Progenitor cell of endocrine pancreas (in vitro differentiated cells): Measurements from ENCODE around the gene ANO10. TPM values are rescaled to one million over a fixed set of nuclear protein-coding genes. Genes with fewer than 3 reads are reported as not detected.
"Not testable (repeated sequence)": the region's sequence is repeated elsewhere in the genome, so short reads cannot be mapped to it uniquely, and the experiment has no call there.

Source experiments
- DNase-seq: peaks from one replicate; pipeline ENCODE4 v3.0.0; 2021; ENCODE audit warnings: low spot score; ENCODE audit not compliant: unreplicated experiment
- H3K27ac Mint-ChIP-seq: 2 replicates; pipeline ENCODE4 v1.8.0; 2021; ENCODE audit warnings: mild to moderate bottlenecking, moderate library complexity, mixed read lengths
- H3K27me3 Mint-ChIP-seq: 2 replicates; pipeline ENCODE4 v1.8.0; 2021; ENCODE audit warnings: mixed read lengths
- H3K36me3 Mint-ChIP-seq: 2 replicates; pipeline ENCODE4 v1.8.0; 2022; ENCODE audit warnings: mixed read lengths; ENCODE audit not compliant: insufficient read depth
- H3K4me1 Mint-ChIP-seq: 2 replicates; pipeline ENCODE4 v1.8.0; 2021; ENCODE audit warnings: low read depth, mixed read lengths
- H3K4me3 Mint-ChIP-seq: 2 replicates; pipeline ENCODE4 v1.8.0; 2021; ENCODE audit warnings: low read depth, mild to moderate bottlenecking, moderate library complexity, mixed read lengths
- H3K9me3 Mint-ChIP-seq: 2 replicates; pipeline ENCODE4 v1.8.0; 2021; ENCODE audit warnings: low read depth, mixed read lengths
- CTCF ChIP-seq: fragments of 200-600 bp; sonication (generic); IDR thresholded peaks from one replicate; pipeline ENCODE4 v1.5.0; 2021; ENCODE audit warnings: antibody characterized with exemption, mild to moderate bottlenecking; ENCODE audit not compliant: unreplicated experiment
- total RNA-seq: library from RNA; stranded (reverse); gene quantifications from 2 replicates; pipeline ENCODE4 v1.2.1, GENCODE V29; 2021

The ANO10 gene
- total RNA-seq, 1 donor from 2014 or later, result 30.1 TPM

- no peak overlapping the region for H3K27ac Mint-ChIP-seq
- no peaks in the 10 kb centered on the region for H3K4me1 Mint-ChIP-seq
- no peaks in the 10 kb centered on the region for H3K9me3 Mint-ChIP-seq
- H3K36me3 Mint-ChIP-seq, result peaks cover 3% of the 10 kb centered on the region
- H3K27me3 Mint-ChIP-seq, result no peaks in the 10 kb centered on the region
- no peak overlapping the region for H3K4me3 Mint-ChIP-seq
- TF ChIP-seq CTCF, result no peak
- DNase-seq, result no peak
Observed at GRCh38 chr3:43490640-43491185, 131.1 kb downstream of the ANO10 start.

GRCh38 chr3:43489930-43490329 is 131.9 kb downstream of the ANO10 start:
- H3K27ac Mint-ChIP-seq, result no peak overlapping the region
- H3K4me1 Mint-ChIP-seq, result no peaks in the 10 kb centered on the region
- no peaks in the 10 kb centered on the region for H3K27me3 Mint-ChIP-seq
- no peak for TF ChIP-seq CTCF
- no peak overlapping the region for H3K4me3 Mint-ChIP-seq
- H3K9me3 Mint-ChIP-seq, result no peaks in the 10 kb centered on the region
- peaks cover 3% of the 10 kb centered on the region for H3K36me3 Mint-ChIP-seq
- DNase-seq, result no peak

- H3K27ac Mint-ChIP-seq, result no peak overlapping the region
- no peak overlapping the region for H3K4me3 Mint-ChIP-seq
- H3K4me1 Mint-ChIP-seq, result peaks cover 7% of the 10 kb centered on the region
- DNase-seq, result no peak
- H3K27me3 Mint-ChIP-seq, result no peaks in the 10 kb centered on the region
- H3K36me3 Mint-ChIP-seq, result peaks cover 5% of the 10 kb centered on the region
- peaks cover 8% of the 10 kb centered on the region for H3K9me3 Mint-ChIP-seq
- TF ChIP-seq CTCF, result no peak
Observed at GRCh38 chr3:43485931-43486330, 135.9 kb downstream of the ANO10 start.

- Mint-ChIP-seq H3K27ac (no peak overlapping the region), H3K9me3 (peaks cover 8% of the 10 kb centered on the region), H3K4me3 (no peak overlapping the region), H3K36me3 (peaks cover 5% of the 10 kb centered on the region), H3K27me3 (no peaks in the 10 kb centered on the region), H3K4me1 (peaks cover 13% of the 10 kb centered on the region)
- DNase-seq, result no peak
- TF ChIP-seq CTCF, result no peak
Observed at GRCh38 chr3:43484926-43485488, 136.8 kb downstream of the ANO10 start.

GRCh38 chr3:43481375-43481774 is 140.4 kb downstream of the ANO10 start:
- H3K4me1 Mint-ChIP-seq, result peaks cover 16% of the 10 kb centered on the region
- DNase-seq, result no peak
- peaks cover 5% of the 10 kb centered on the region for H3K36me3 Mint-ChIP-seq
- H3K27ac Mint-ChIP-seq, result peak overlapping the region; percentile 88
- H3K27me3 Mint-ChIP-seq, result no peaks in the 10 kb centered on the region
- H3K4me3 Mint-ChIP-seq, result no peak overlapping the region
- no peak for TF ChIP-seq CTCF
- peaks cover 8% of the 10 kb centered on the region for H3K9me3 Mint-ChIP-seq

- not testable (repeated sequence) for H3K4me3 Mint-ChIP-seq, H3K27ac Mint-ChIP-seq, H3K27me3 Mint-ChIP-seq, H3K36me3 Mint-ChIP-seq, DNase-seq, H3K9me3 Mint-ChIP-seq
- H3K4me1 Mint-ChIP-seq, result peaks cover 16% of the 10 kb centered on the region
Observed at GRCh38 chr3:43478839-43479238, 143.0 kb downstream of the ANO10 start.
